Epithelial cell of proximal tubule (primary cell): ENCODE results near the gene USP38. TPM values are rescaled to one million over a fixed set of nuclear protein-coding genes. Genes with fewer than 3 reads are reported as not detected.
"Not testable (repeated sequence)": the region's sequence is repeated elsewhere in the genome, so short reads cannot be mapped to it uniquely, and the experiment has no call there.

Experiments
- DNase-seq: peaks from one replicate; pipeline ENCODE4 v3.0.0-alpha.2; 2011; ENCODE audit warnings: low read depth
- H3K4me3 ChIP-seq: 2 replicates; pipeline ENCODE4 v1.5.1; 2011; ENCODE audit warnings: low read depth, mild to moderate bottlenecking, low read length
- total RNA-seq: library from RNA; depleted of rRNA; stranded (reverse); fragments of >200 nt; gene quantifications from 2 replicates; pipeline ENCODE4 v1.2.3, GENCODE V29; 2015
- TF ChIP-seq, protein P1 (sequence below): conservative IDR thresholded peaks from 2 replicates; pipeline ENCODE4 v1.5.1; 2012; ENCODE audit warnings: low read depth, mild to moderate bottlenecking, low read length

The USP38 gene
- total RNA-seq: 13.7 and 21.2 TPM in 2 replicates

DNA sequence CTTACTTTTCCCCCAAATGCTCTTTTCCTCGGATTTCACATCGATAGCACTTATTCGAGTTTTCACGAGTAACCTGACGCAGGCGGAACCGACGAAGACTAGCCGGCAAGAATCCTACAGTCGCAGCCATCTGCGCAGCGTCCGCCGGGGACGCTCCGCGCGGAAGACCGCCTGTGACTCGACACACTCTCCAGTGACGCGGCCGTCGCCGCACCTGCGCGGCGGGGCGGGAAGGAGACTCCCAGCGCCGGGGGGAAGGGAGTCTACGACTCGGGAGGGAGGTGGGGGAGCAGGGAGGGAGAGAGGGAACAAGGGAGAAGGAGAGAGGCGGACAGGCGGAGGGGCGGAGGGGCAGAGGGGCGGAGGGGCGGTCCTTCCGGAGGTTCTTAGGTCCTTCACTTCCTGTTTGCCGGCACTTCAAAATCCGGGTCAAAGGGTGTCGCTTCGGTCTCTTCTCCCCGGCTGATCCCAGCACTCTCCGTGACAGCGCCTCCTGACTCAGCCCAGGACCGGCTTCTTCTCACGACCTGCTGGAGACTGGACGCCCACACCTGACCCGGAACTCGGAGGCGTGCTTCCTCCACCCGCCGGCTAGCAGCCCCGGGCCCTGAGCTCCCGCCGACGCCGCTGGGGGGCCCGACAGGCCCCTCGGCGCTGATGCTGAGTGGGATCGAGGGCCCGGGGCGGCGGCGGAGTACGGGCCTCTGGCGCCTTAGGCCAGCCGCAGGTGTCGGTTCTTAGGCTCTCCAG is at the start of gene USP38:
Gene USP38, plus strand, starts transcription at position 415 of the 750 bp plus-strand sequence. CDS start 534 bp downstream, outside the sequence.
- peak; percentile 76 for DNase-seq
- TF ChIP-seq, protein P1, sequence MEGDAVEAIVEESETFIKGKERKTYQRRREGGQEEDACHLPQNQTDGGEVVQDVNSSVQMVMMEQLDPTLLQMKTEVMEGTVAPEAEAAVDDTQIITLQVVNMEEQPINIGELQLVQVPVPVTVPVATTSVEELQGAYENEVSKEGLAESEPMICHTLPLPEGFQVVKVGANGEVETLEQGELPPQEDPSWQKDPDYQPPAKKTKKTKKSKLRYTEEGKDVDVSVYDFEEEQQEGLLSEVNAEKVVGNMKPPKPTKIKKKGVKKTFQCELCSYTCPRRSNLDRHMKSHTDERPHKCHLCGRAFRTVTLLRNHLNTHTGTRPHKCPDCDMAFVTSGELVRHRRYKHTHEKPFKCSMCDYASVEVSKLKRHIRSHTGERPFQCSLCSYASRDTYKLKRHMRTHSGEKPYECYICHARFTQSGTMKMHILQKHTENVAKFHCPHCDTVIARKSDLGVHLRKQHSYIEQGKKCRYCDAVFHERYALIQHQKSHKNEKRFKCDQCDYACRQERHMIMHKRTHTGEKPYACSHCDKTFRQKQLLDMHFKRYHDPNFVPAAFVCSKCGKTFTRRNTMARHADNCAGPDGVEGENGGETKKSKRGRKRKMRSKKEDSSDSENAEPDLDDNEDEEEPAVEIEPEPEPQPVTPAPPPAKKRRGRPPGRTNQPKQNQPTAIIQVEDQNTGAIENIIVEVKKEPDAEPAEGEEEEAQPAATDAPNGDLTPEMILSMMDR: peak; percentile 10
- peak within 1 kb of the TSS; percentile 93 for H3K4me3 ChIP-seq

DNA sequence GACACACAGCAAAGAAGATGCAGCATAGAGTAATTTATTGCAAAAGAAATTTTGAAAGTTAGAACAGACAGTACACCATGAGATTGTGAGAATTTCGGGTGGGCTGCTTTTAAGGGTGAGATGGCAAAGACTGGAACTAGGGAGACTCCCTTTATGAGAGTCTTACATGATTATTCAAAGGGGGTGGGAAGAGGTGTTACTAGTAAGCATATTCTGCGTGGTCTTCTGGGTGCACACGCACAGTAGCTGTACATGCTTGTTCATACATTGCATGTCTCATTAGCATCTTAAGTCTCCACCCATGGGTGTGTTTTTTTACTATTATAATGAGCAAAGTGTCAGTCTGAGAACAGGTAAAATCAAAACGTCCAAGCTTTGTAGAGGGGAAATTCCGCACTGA is 49.4 kb upstream of the USP38 start:
- no peak overlapping the region for H3K4me3 ChIP-seq
- no peak for DNase-seq
- TF ChIP-seq, protein P1: no peak

DNA sequence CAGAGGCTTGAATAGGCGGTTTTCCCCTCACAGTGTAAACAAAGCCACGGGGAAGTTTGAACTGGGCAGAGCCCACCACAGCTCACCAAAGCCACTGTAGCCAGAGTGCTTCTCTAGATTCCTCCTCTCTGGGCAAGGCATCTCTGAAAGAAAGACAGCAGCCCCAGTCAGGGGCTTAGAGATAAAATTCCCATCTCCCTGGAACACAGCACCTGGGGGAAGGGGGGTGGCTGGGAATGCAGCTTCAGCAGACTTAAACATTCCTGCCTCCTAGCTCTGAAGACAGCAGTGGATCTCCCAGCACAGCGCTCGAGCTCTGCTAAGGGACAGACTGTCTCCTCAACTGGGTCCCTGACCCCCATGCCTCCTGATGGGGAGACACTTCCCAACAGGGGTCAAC is 44.0 kb upstream of the USP38 start:
- DNase-seq: no peak
- TF ChIP-seq, protein P1: no peak
- no peak overlapping the region for H3K4me3 ChIP-seq

- TF ChIP-seq, protein P1: no peak
- DNase-seq: no peak
- no peak overlapping the region for H3K4me3 ChIP-seq
These were observed 36.2 kb upstream of the USP38 start for GRCh38 chr4:143148521-143148920.

DNA sequence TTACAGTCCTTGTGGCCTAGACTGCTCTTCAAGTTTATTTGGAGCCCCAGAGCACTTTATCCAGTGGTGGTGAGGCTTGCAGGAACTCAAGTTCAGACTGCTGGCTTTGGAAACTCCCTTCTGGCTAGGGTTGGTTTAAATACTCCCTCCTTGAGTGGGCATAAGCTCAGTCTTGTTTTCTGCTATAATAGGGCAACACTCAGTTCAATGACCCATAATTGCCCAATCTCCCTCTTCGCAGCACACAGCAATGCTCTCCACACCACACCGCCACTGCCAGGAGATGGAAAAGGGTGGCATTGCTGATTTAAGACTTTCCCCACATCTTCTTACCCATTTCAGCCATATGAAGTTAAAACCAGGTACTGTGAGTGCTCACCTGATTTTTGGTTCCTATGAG is 27.9 kb upstream of the USP38 start:
- H3K4me3 ChIP-seq: no peak overlapping the region
- no peak for DNase-seq
- TF ChIP-seq, protein P1: no peak

- TF ChIP-seq, protein P1: no peak
- no peak overlapping the region for H3K4me3 ChIP-seq
- DNase-seq: no peak
These were observed 21.1 kb upstream of the USP38 start for GRCh38 chr4:143163614-143164013.

- not testable (repeated sequence) for H3K4me3 ChIP-seq, DNase-seq
These were observed 18.0 kb upstream of the USP38 start for GRCh38 chr4:143166722-143167121.
